Calu3 (cell line): Measurements from ENCODE around the gene AKAP13. TPM values are rescaled to one million over a fixed set of nuclear protein-coding genes. Genes with fewer than 3 reads are reported as not detected.

Source experiments
- BruUV-seq: library from RNA; stranded (reverse); fragments of 400-500 nt; replicated peaks from 2 replicates; lab custom pipeline; 2021; lab: Mats Ljungman, UMichigan
- CTCF ChIA-PET: fragments of 300-600 bp; sonication (Branson Sonifier 250); formaldehyde crosslinking; loops from one replicate; lab custom pipeline; 2022; ENCODE audit warnings: antibody characterized with exemption; lab: Charles Lee
- DNase-seq: peaks from one replicate; pipeline ENCODE4 v3.0.0; 2022
- H3K27ac Mint-ChIP-seq: one replicate; pipeline ENCODE4 v1.8.0; 2022; ENCODE audit warnings: mixed read lengths; ENCODE audit not compliant: unreplicated experiment
- H3K27me3 Mint-ChIP-seq: one replicate; pipeline ENCODE4 v1.8.0; 2022; ENCODE audit warnings: mixed read lengths; ENCODE audit not compliant: unreplicated experiment
- H3K36me3 Mint-ChIP-seq: one replicate; pipeline ENCODE4 v1.8.0; 2022; ENCODE audit warnings: mild to moderate bottlenecking, moderate library complexity, mixed read lengths; ENCODE audit not compliant: insufficient read depth, unreplicated experiment
- H3K4me1 Mint-ChIP-seq: one replicate; pipeline ENCODE4 v1.8.0; 2022; ENCODE audit warnings: mild to moderate bottlenecking, low read depth, mixed read lengths; ENCODE audit not compliant: unreplicated experiment
- H3K4me3 Mint-ChIP-seq: one replicate; pipeline ENCODE4 v1.8.0; 2022; ENCODE audit warnings: mild to moderate bottlenecking, low read depth, moderate library complexity, mixed read lengths; ENCODE audit not compliant: unreplicated experiment
- H3K9me3 Mint-ChIP-seq: one replicate; pipeline ENCODE4 v1.8.0; 2022; ENCODE audit warnings: low read depth, mixed read lengths; ENCODE audit not compliant: unreplicated experiment
- CTCF ChIP-seq: fragments of 200-600 bp; IDR thresholded peaks from one replicate; pipeline ENCODE4 v1.8.0; 2022; ENCODE audit warnings: antibody characterized with exemption; ENCODE audit not compliant: unreplicated experiment
- intact Hi-C: fragments of 100-400 bp; cut with micrococcal nuclease; formaldehyde crosslinking; loops from one replicate; pipeline ENCODE4 v1.10.0; 2022; ENCODE audit not compliant: unreplicated experiment
- total RNA-seq: library from RNA; stranded (reverse); gene quantifications from 2 replicates; pipeline ENCODE4 v1.2.3, GENCODE V29; 2022

The AKAP13 gene
- total RNA-seq, 1 experiment from 2014 or later, result 145 TPM

- TF ChIP-seq CTCF, result no peak
- H3K9me3 Mint-ChIP-seq, result no peaks in the 10 kb centered on the region
- intact Hi-C loops, result loop anchor here (10.0 kb wide), 1 partner anchor 246 kb away; no protein-coding TSS in a partner anchor
- CTCF ChIA-PET, result interaction anchor here (0.5 to 3.2 kb wide), 15 partner anchors 8 to 291 kb away, joined by 3 to 19 read pairs (median 4); no protein-coding TSS in a partner anchor
- peaks cover 58% of the 10 kb centered on the region for H3K36me3 Mint-ChIP-seq
- no TSS peak for BruUV-seq
- peak; percentile 81 for DNase-seq
- peak overlapping the region; percentile 76 for H3K27ac Mint-ChIP-seq
- peak overlapping the region; percentile 75 for H3K4me3 Mint-ChIP-seq
- H3K4me1 Mint-ChIP-seq, result peaks cover 69% of the 10 kb centered on the region
- H3K27me3 Mint-ChIP-seq, result no peaks in the 10 kb centered on the region
Observed at GRCh38 chr15:85580879-85581278, 200.5 kb downstream of the AKAP13 start.

- H3K4me3 Mint-ChIP-seq, result peak overlapping the region; percentile 75
- no peaks in the 10 kb centered on the region for H3K9me3 Mint-ChIP-seq
- CTCF ChIA-PET, result interaction anchor here (0.8 to 3.2 kb wide), 7 partner anchors 8 to 250 kb away, joined by 3 to 19 read pairs (median 7); no protein-coding TSS in a partner anchor
- BruUV-seq, result TSS peak; percentile 37
- H3K27ac Mint-ChIP-seq, result peak overlapping the region; percentile 76
- H3K27me3 Mint-ChIP-seq, result no peaks in the 10 kb centered on the region
- no peak for TF ChIP-seq CTCF
- peaks cover 76% of the 10 kb centered on the region for H3K4me1 Mint-ChIP-seq
- DNase-seq, result peak; percentile 60
- intact Hi-C loops, result loop anchor here (10.0 kb wide), 1 partner anchor 247 kb away; no protein-coding TSS in a partner anchor
- peaks cover 64% of the 10 kb centered on the region for H3K36me3 Mint-ChIP-seq
Observed at GRCh38 chr15:85581495-85581894, 201.1 kb downstream of the AKAP13 start.

- DNase-seq, result peak; percentile 45
- CTCF ChIA-PET, result interaction anchor here (0.5 to 3.2 kb wide), 8 partner anchors 7 to 286 kb away, joined by 3 to 19 read pairs (median 4); no protein-coding TSS in a partner anchor
- no TSS peak for BruUV-seq
- intact Hi-C loops, result loop anchor here (2.0 to 10.0 kb wide), 3 partner anchors 40 to 248 kb away; no protein-coding TSS in a partner anchor
- Mint-ChIP-seq H3K4me1 (peaks cover 77% of the 10 kb centered on the region), H3K4me3 (peak overlapping the region; percentile 75), H3K27ac (peak overlapping the region; percentile 76), H3K27me3 (no peaks in the 10 kb centered on the region), H3K36me3 (peaks cover 72% of the 10 kb centered on the region), H3K9me3 (no peaks in the 10 kb centered on the region)
- TF ChIP-seq CTCF, result no peak
Observed at GRCh38 chr15:85582131-85583079, 202.0 kb downstream of the AKAP13 start.

- intact Hi-C loops, result loop anchor here (2.0 to 10.0 kb wide), 3 partner anchors 41 to 249 kb away; no protein-coding TSS in a partner anchor
- BruUV-seq, result no TSS peak
- H3K27me3 Mint-ChIP-seq, result no peaks in the 10 kb centered on the region
- CTCF ChIA-PET, result interaction anchor here (0.6 to 1.6 kb wide), 3 partner anchors 180 to 287 kb away, joined by 3 to 4 read pairs (median 3); no protein-coding TSS in a partner anchor
- peaks cover 82% of the 10 kb centered on the region for H3K36me3 Mint-ChIP-seq
- H3K4me1 Mint-ChIP-seq, result peaks cover 84% of the 10 kb centered on the region
- H3K4me3 Mint-ChIP-seq, result peak overlapping the region; percentile 75
- no peak for DNase-seq
- no peaks in the 10 kb centered on the region for H3K9me3 Mint-ChIP-seq
- TF ChIP-seq CTCF, result no peak
- peak overlapping the region; percentile 76 for H3K27ac Mint-ChIP-seq
Observed at GRCh38 chr15:85583442-85583841, 203.0 kb downstream of the AKAP13 start.
